K562 (cell line): ENCODE data around the gene PIGX. TPM values are rescaled to one million over a fixed set of nuclear protein-coding genes. Genes with fewer than 3 reads are reported as not detected.

Experiments used
- CREB1 ChIP-seq, 2 experiments: sonication (generic) in 1 of 2; formaldehyde crosslinking in 1 of 2; IDR thresholded peaks; 2 replicates each; pipeline versions ENCODE4 v1.6.1 to v1.8.0; 2012 to 2022; ENCODE audit warnings: inconsistent platforms in 1 of 2, mild to moderate bottlenecking in 1 of 2, missing genetic modification reagents in 1 of 2, moderate library complexity in 1 of 2
- ELF4 ChIP-seq: fragments of 450-650 bp; formaldehyde crosslinking; IDR thresholded peaks from 2 replicates; pipeline ENCODE4 v1.4.0; 2022; ENCODE audit warnings: missing genetic modification characterization
- FOS ChIP-seq: IDR thresholded peaks from 3 replicates; pipeline ENCODE4 v1.6.1; 2011; ENCODE audit not compliant: insufficient read length; ENCODE audit errors: extremely low read depth
- FOSL1 ChIP-seq: fragments of 200-800 bp; sonication (Bioruptor generic); conservative IDR thresholded peaks from 2 replicates; pipeline ENCODE4 v1.6.1; 2016; ENCODE audit warnings: missing genetic modification characterization, missing compliant biosample characterization
- JUN ChIP-seq, 2 experiments: sonication (generic) in 1 of 2; formaldehyde crosslinking in 1 of 2; IDR thresholded peaks; 2 replicates each; pipeline versions ENCODE4 v1.6.1 to v1.8.0; 2012 to 2022; ENCODE audit warnings: borderline replicate concordance in 2 of 2, mild to moderate bottlenecking in 2 of 2, improper control_type of control experiment in 1 of 2, low read depth in 1 of 2, low read length in 1 of 2, missing genetic modification reagents in 1 of 2
- KLF13 ChIP-seq: fragments of 450-650 bp; IDR thresholded peaks from 2 replicates; pipeline ENCODE4 v1.6.1; 2016; ENCODE audit warnings: missing genetic modification characterization, low read depth, mild to moderate bottlenecking, missing compliant biosample characterization, moderate library complexity, borderline replicate concordance
- NFIC ChIP-seq: fragments of 450-650 bp; IDR thresholded peaks from 2 replicates; pipeline ENCODE4 v1.6.1; 2017; ENCODE audit warnings: mild to moderate bottlenecking, inconsistent platforms
- NR2C1 ChIP-seq, 2 experiments: fragments of 450-650 bp; IDR thresholded peaks; 2 replicates each; pipeline ENCODE4 v1.6.1; 2017; ENCODE audit warnings: mild to moderate bottlenecking in 2 of 2, antibody characterized with exemption in 1 of 2, inconsistent platforms in 1 of 2, missing compliant biosample characterization in 1 of 2, missing genetic modification characterization in 1 of 2
- PCBP1 ChIP-seq: fragments of 200-400 bp; formaldehyde crosslinking; IDR thresholded peaks from 2 replicates; pipeline ENCODE4 v1.6.1; 2018; ENCODE audit warnings: mild to moderate bottlenecking, low read depth, low read length; ENCODE audit not compliant: poor library complexity, severe bottlenecking
- SAFB ChIP-seq: fragments of 200-400 bp; formaldehyde crosslinking; IDR thresholded peaks from 2 replicates; pipeline ENCODE4 v1.6.1; 2017; ENCODE audit warnings: low read depth, low read length, borderline replicate concordance
- TAF15 ChIP-seq: fragments of 200-400 bp; formaldehyde crosslinking; IDR thresholded peaks from 2 replicates; pipeline ENCODE4 v1.6.1; 2017; ENCODE audit warnings: mild to moderate bottlenecking, low read depth, low read length, moderate library complexity
- ZBTB8A ChIP-seq: fragments of 450-650 bp; IDR thresholded peaks from 2 replicates; pipeline ENCODE4 v1.6.1; 2018; ENCODE audit warnings: mild to moderate bottlenecking, moderate library complexity; ENCODE audit not compliant: partially characterized antibody
- ZNF197 ChIP-seq: fragments of 200-800 bp; sonication (Bioruptor generic); IDR thresholded peaks from 2 replicates; pipeline ENCODE4 v1.6.1; 2016; ENCODE audit warnings: low read depth, missing genetic modification characterization, missing compliant biosample characterization
- ZNF431 ChIP-seq: sonication (generic); formaldehyde crosslinking; IDR thresholded peaks from 2 replicates; pipeline ENCODE4 v1.8.0; 2022; ENCODE audit warnings: mild to moderate bottlenecking, missing genetic modification reagents
- ZNF695 ChIP-seq: fragments of 450-650 bp; formaldehyde crosslinking; IDR thresholded peaks from 2 replicates; pipeline ENCODE4 v1.4.0; 2020; ENCODE audit warnings: mild to moderate bottlenecking, moderate library complexity
- polyA plus RNA-seq, 8 experiments: library from polyadenylated mRNA; depleted of rRNA in 4 of 8; stranded (reverse) in 5 of 8; unstranded in 3 of 8; fragments of >200 nt; fragmentation: Nextera tagmentation in 2 of 8; fragmentation: Illumina TruSeq in 1 of 8; extraction: Ambion mirVana in 2 of 8; extraction: Trizol in 1 of 8; gene quantifications; 2 replicates each; pipeline versions ENCODE4 v1.2.1 to v1.2.3, GENCODE V29; 2011 to 2014; ENCODE audit warnings: inconsistent platforms in 1 of 8, missing spikeins in 1 of 8
- total RNA-seq, 7 experiments: library from RNA; depleted of rRNA in 6 of 7; stranded (reverse); fragments of >200 nt in 6 of 7; fragmentation: Illumina TruSeq in 2 of 7; extraction: Trizol in 2 of 7; gene quantifications; 2 replicates each; pipeline versions ENCODE4 v1.2.1 to v1.2.3, GENCODE V29; 2011 to 2021; ENCODE audit warnings: low replicate concordance in 1 of 7
- TF ChIP-seq, protein P1 (sequence below): sonication (generic); formaldehyde crosslinking; IDR thresholded peaks from 2 replicates; pipeline ENCODE4 v1.8.0; 2022; ENCODE audit warnings: missing genetic modification reagents, mild to moderate bottlenecking, borderline replicate concordance
- TF ChIP-seq, protein P2 (sequence below): fragments of 450-650 bp; formaldehyde crosslinking; IDR thresholded peaks from 2 replicates; pipeline ENCODE4 v1.4.0; 2022; ENCODE audit warnings: missing genetic modification characterization
- TF ChIP-seq, protein P3 (sequence below): sonication (generic); formaldehyde crosslinking; IDR thresholded peaks from 2 replicates; pipeline ENCODE4 v1.8.1; 2023; ENCODE audit warnings: mild to moderate bottlenecking, missing genetic modification reagents

PIGX gene
- total and polyA plus RNA-seq, 9 of the 15 experiments (the other 6 are each of a cell fraction or from before 2014, with no cell fraction given), result 3.7 to 36.3 (median 26.9) TPM

DNA sequence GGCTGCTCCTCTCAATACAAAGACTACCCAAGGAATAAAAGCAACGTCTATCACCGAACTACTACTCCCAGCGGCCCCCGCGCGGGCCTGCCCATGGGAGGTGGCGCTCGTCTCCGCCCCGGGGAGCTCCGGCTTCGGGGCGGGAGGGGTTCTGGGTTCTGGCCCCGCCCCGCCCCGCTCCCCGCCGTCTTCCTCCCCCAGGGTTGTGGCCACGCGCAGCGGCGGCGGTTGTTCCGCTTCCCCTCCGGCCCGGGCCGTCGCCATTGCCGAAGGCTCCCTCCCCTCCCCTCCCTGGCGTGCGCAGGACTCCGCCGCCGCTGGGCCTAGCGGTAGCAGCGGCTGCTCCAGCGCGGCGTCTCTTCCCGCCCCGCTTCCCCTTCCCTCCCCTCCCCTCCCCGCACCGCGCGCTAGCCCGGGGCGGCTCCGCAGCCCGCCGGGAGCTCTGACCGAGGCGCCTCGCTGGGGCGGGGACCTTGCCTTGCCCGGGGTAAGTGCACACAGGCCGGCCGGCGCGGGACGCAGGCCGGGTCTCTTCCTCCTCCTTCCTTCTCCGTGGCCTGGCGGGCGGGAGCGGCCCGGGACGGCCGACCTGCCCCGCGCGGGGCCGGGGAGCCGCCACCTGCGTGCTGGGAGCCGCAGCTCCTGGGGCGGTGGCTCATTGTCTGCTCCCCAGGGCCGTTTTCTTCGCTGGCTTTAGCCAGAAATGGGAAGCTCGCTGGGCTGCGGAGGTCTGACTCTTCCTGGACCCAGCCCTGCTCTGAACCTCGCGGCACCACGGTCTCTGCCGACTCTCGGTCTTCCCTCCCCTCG lies 27.7 kb downstream of the PIGX start, which contains the start of gene PAK2 (continued):
- TF ChIP-seq CREB1 (IDR thresholded peaks at IDR 0.05), result peak; percentile 40; the same call in 1 of the 2 replicates
- TF ChIP-seq CREB1 (CRISPR knock-in tag; IDR thresholded peaks at IDR 0.05), result peak; percentile 11; the same call in 1 of the 2 replicates
- no peak for TF ChIP-seq ZNF431 (CRISPR knock-in tag)
- TF ChIP-seq, protein P1, sequence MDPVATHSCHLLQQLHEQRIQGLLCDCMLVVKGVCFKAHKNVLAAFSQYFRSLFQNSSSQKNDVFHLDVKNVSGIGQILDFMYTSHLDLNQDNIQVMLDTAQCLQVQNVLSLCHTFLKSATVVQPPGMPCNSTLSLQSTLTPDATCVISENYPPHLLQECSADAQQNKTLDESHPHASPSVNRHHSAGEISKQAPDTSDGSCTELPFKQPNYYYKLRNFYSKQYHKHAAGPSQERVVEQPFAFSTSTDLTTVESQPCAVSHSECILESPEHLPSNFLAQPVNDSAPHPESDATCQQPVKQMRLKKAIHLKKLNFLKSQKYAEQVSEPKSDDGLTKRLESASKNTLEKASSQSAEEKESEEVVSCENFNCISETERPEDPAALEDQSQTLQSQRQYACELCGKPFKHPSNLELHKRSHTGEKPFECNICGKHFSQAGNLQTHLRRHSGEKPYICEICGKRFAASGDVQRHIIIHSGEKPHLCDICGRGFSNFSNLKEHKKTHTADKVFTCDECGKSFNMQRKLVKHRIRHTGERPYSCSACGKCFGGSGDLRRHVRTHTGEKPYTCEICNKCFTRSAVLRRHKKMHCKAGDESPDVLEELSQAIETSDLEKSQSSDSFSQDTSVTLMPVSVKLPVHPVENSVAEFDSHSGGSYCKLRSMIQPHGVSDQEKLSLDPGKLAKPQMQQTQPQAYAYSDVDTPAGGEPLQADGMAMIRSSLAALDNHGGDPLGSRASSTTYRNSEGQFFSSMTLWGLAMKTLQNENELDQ (CRISPR knock-in tag), result no peak
- no peak for TF ChIP-seq ZNF197
- TF ChIP-seq, protein P2, sequence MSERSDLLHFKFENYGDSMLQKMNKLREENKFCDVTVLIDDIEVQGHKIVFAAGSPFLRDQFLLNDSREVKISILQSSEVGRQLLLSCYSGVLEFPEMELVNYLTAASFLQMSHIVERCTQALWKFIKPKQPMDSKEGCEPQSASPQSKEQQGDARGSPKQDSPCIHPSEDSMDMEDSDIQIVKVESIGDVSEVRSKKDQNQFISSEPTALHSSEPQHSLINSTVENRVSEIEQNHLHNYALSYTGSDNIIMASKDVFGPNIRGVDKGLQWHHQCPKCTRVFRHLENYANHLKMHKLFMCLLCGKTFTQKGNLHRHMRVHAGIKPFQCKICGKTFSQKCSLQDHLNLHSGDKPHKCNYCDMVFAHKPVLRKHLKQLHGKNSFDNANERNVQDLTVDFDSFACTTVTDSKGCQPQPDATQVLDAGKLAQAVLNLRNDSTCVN (CRISPR knock-in tag), result no peak
- TF ChIP-seq, protein P3, sequence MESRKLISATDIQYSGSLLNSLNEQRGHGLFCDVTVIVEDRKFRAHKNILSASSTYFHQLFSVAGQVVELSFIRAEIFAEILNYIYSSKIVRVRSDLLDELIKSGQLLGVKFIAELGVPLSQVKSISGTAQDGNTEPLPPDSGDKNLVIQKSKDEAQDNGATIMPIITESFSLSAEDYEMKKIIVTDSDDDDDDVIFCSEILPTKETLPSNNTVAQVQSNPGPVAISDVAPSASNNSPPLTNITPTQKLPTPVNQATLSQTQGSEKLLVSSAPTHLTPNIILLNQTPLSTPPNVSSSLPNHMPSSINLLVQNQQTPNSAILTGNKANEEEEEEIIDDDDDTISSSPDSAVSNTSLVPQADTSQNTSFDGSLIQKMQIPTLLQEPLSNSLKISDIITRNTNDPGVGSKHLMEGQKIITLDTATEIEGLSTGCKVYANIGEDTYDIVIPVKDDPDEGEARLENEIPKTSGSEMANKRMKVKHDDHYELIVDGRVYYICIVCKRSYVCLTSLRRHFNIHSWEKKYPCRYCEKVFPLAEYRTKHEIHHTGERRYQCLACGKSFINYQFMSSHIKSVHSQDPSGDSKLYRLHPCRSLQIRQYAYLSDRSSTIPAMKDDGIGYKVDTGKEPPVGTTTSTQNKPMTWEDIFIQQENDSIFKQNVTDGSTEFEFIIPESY, result no peak
- no peak for TF ChIP-seq FOS
- TF ChIP-seq ZBTB8A, result no peak
- TF ChIP-seq PCBP1, result peak; percentile 93
- TF ChIP-seq JUN (IDR thresholded peaks at IDR 0.05; ENCODE audit: borderline replicate concordance, low read depth, low read length), result no peak
- no peak for TF ChIP-seq JUN (CRISPR knock-in tag; IDR thresholded peaks at IDR 0.05; ENCODE audit: borderline replicate concordance)
- 0 out of 2 replicates have a peak, but pooled peaks have one; percentile 43 for TF ChIP-seq ELF4 (CRISPR knock-in tag)
- TF ChIP-seq SAFB, result no peak
- TF ChIP-seq KLF13 (tag), result no peak
- no peak; the same call in 1 of the 2 replicates for TF ChIP-seq FOSL1
- peak; percentile 10; the same call in 1 of the 2 replicates for TF ChIP-seq NFIC
- no peak for TF ChIP-seq ZNF695 (CRISPR knock-in tag)
- no peak for TF ChIP-seq TAF15
- TF ChIP-seq NR2C1 (IDR thresholded peaks at IDR 0.05), result no peak
- no peak for TF ChIP-seq NR2C1 (tag; IDR thresholded peaks at IDR 0.05)
